ENCODE results near the gene SLC22A17. TPM values are rescaled to one million over a fixed set of nuclear protein-coding genes. Genes with fewer than 3 reads are reported as not detected.

Gene SLC22A17
- total and polyA plus RNA-seq, 2 of the 8 experiments (the other 6 are each of a cell fraction or from before 2014, with no cell fraction given): 43.0 to 49.0 TPM

GRCh38 chr14:23308721-23309445, 43.8 kb downstream of the SLC22A17 start:
- Histone ChIP-seq H3K14ac (ENCODE audit: insufficient read length) (no peak overlapping the region), H4K5ac (ENCODE audit: insufficient read length, low read depth, low read length) (no peak overlapping the region), H3K27me3 (replicated peaks in 1 of 4; ENCODE audit: control insufficient read depth in 3 of 4, extremely low read depth in 1 of 4, insufficient read depth in 3 of 4, low read length in 3 of 4) (peaks cover 0 to 6% (median under 1%) of the 10 kb centered on the region in 4 experiments; a peak in 3 of 7 replicates), H3K4me1 (replicated peaks in 1 of 4; ENCODE audit: control insufficient read depth in 3 of 4, insufficient read depth in 4 of 4, low read length in 3 of 4) (no peaks in the 10 kb centered on the region; a peak in 1 of 7 replicates), H4K20me1 (replicated peaks in 1 of 2; ENCODE audit: control insufficient read depth in 1 of 2, insufficient read depth in 2 of 2, low read length in 2 of 2) (peaks cover 0 to 5% of the 10 kb centered on the region in 2 experiments), H2BK15ac (ENCODE audit: low read length) (no peak overlapping the region), H3K4ac (replicated peaks; ENCODE audit: insufficient read length, low read depth, low read length) (no peak overlapping the region), H2BK5ac (ENCODE audit: low read depth, low read length) (no peak overlapping the region), H2BK20ac (ENCODE audit: low read length) (no peak overlapping the region), H3K23me2 (ENCODE audit: low read depth, low read length) (peaks cover 5% of the 10 kb centered on the region; the same call in 1 of the 2 replicates), H4K91ac (replicated peaks; ENCODE audit: insufficient read length, low read length) (no peak overlapping the region), H3K9ac (replicated peaks in 1 of 4; ENCODE audit: extremely low read depth in 1 of 4, low read depth in 3 of 4, low read length in 3 of 4) (no peak overlapping the region), H2BK120ac (replicated peaks; ENCODE audit: low read depth, low read length) (no peak overlapping the region), H3K9me3 (ENCODE audit: insufficient read depth in 2 of 2, low read depth in 1 of 2, low read length in 1 of 2) (no peaks in the 10 kb centered on the region), H3K4me2 (ENCODE audit: insufficient read depth in 1 of 2, low read depth in 2 of 2, low read length in 2 of 2) (no peak overlapping the region), H3K27ac (ENCODE audit: low read depth, low read length) (no peak overlapping the region), H3K23ac (ENCODE audit: insufficient read length) (no peak overlapping the region), H3K79me2 (ENCODE audit: control insufficient read depth in 1 of 2, insufficient read depth in 2 of 2, low read length in 2 of 2) (peaks cover 0 to 2% of the 10 kb centered on the region in 2 experiments; a peak in 1 of 4 replicates), H3K56ac (replicated peaks; ENCODE audit: insufficient read length, low read depth, low read length) (no peak overlapping the region), H2AK5ac (ENCODE audit: low read depth, low read length) (no peak overlapping the region), H2BK12ac (ENCODE audit: low read depth, low read length) (no peak overlapping the region), H2AFZ (ENCODE audit: low read length) (no peak overlapping the region), H3K36me3 (ENCODE audit: control insufficient read depth in 2 of 4, insufficient read depth in 4 of 4, low read length in 3 of 4) (peaks cover 0 to 5% (median 1%) of the 10 kb centered on the region in 4 experiments; a peak in 4 of 8 replicates), H4K8ac (ENCODE audit: extremely low read depth, insufficient read depth, low read length) (no peak overlapping the region; the same call in 1 of the 2 replicates), H3K79me1 (ENCODE audit: low read depth, low read length) (peaks cover 2% of the 10 kb centered on the region; the same call in 1 of the 2 replicates), H3K18ac (ENCODE audit: extremely low read depth, low read length) (no peak overlapping the region), H3K4me3 (ENCODE audit: extremely low read depth in 1 of 4, insufficient read depth in 2 of 4, low read depth in 3 of 4, low read length in 4 of 4) (no peak overlapping the region)
- DNase-seq (ENCODE audit: low read depth in 1 of 2, low spot score in 2 of 2): no peak
- TF ChIP-seq BRCA1 (IDR thresholded peaks at IDR 0.05; ENCODE audit: low read depth, low read length): no peak
- TF ChIP-seq RBBP5 (IDR thresholded peaks at IDR 0.05; ENCODE audit: borderline replicate concordance, low read depth, low read length): no peak
- ChIA-PET CTCF (ENCODE audit: partially characterized antibody) (interaction anchor here (1.5 to 4.5 kb wide), 4 partner anchors 13 to 71 kb away, joined by 3 to 26 read pairs (median 14); partner anchors contain the start of genes CMTM5 and PABPN1), POLR2A (ENCODE audit: partially characterized antibody) (interaction anchor here (1.0 to 4.8 kb wide), 4 partner anchors 9 to 71 kb away, joined by 3 to 48 read pairs (median 4); partner anchors contain the start of genes PABPN1 and RNF212B)
- FAIRE-seq: no peak
- WGBS, 2 experiments (ENCODE audit: extremely low coverage in 1 of 2, insufficient coverage in 1 of 2, insufficient read length in 1 of 2, insufficient replicate concordance in 2 of 2, low coverage in 1 of 2, low lambda C conversion rate in 2 of 2, missing lambda C conversion rate in 1 of 2): 92% methylated on average over 15 of the region's 17 CpGs; no CpG with 5 or more reads in 1 of the 2 experiments

All from H1 (cell line).